D721Med (cell line): ENCODE results near the gene ARL4C.

Experiments
- DNase-seq: peaks from one replicate; pipeline ENCODE4 v3.0.0; 2011; ENCODE audit warnings: low spot score; ENCODE audit not compliant: insufficient read length
- FAIRE-seq: peaks from 2 replicates; lab custom pipeline; 2011; peaks lifted over from hg19 to GRCh38; lab: Jason Lieb, UNC
- CTCF ChIP-seq: IDR thresholded peaks from 2 replicates; pipeline ENCODE4 v1.5.1; 2012; ENCODE audit warnings: mild to moderate bottlenecking, control low read depth; ENCODE audit not compliant: insufficient read depth; ENCODE audit errors: missing control alignments

The ARL4C gene

GRCh38 chr2:234453216-234453615 lies 43.7 kb downstream of the ARL4C start:
- TF ChIP-seq CTCF: no peak
- DNase-seq: no peak
- FAIRE-seq: no peak

- DNase-seq (no peak), FAIRE-seq (no peak)
- TF ChIP-seq CTCF: no peak
These were observed 44.8 kb downstream of the ARL4C start for GRCh38 chr2:234451852-234452625.

- TF ChIP-seq CTCF: no peak
- DNase-seq (no peak), FAIRE-seq (no peak)
These were observed 45.6 kb downstream of the ARL4C start for GRCh38 chr2:234451242-234451641.

GRCh38 chr2:234450431-234451124 lies 46.3 kb downstream of the ARL4C start:
- TF ChIP-seq CTCF: no peak
- DNase-seq: no peak
- FAIRE-seq: no peak

- TF ChIP-seq CTCF: no peak
- no peak for DNase-seq
- FAIRE-seq: no peak
These were observed 48.2 kb downstream of the ARL4C start for GRCh38 chr2:234448506-234449184.

GRCh38 chr2:234447963-234448362 lies 48.9 kb downstream of the ARL4C start:
- FAIRE-seq: no peak
- TF ChIP-seq CTCF: no peak
- DNase-seq: no peak
